Panc1 (cell line): ENCODE measurements around the gene RAB11FIP3.

Experiments used
- POLR2AphosphoS5 ChIP-seq: IDR thresholded peaks from 2 replicates; pipeline ENCODE4 v1.6.1; 2012; ENCODE audit warnings: mild to moderate bottlenecking, low read depth, low read length, moderate library complexity
- REST ChIP-seq, 2 experiments: IDR thresholded peaks; 2 replicates each; pipeline ENCODE4 v1.6.1; 2011 to 2012; ENCODE audit warnings: low read depth in 2 of 2, control low read depth in 1 of 2, low read length in 1 of 2, mild to moderate bottlenecking in 1 of 2, moderate library complexity in 1 of 2; ENCODE audit not compliant: insufficient read depth in 1 of 2
- TCF7L2 ChIP-seq: IDR thresholded peaks from 2 replicates; pipeline ENCODE4 v1.6.1; 2011; ENCODE audit warnings: mild to moderate bottlenecking, low read depth, low read length, inconsistent platforms
- TF ChIP-seq, protein P1 (sequence below): fragments of 450-650 bp; IDR thresholded peaks from 2 replicates; pipeline ENCODE4 v1.5.1; 2017; ENCODE audit warnings: mild to moderate bottlenecking

GRCh38 chr16:560701-561412, 135.4 kb downstream of the RAB11FIP3 start:
- TF ChIP-seq, protein P1, sequence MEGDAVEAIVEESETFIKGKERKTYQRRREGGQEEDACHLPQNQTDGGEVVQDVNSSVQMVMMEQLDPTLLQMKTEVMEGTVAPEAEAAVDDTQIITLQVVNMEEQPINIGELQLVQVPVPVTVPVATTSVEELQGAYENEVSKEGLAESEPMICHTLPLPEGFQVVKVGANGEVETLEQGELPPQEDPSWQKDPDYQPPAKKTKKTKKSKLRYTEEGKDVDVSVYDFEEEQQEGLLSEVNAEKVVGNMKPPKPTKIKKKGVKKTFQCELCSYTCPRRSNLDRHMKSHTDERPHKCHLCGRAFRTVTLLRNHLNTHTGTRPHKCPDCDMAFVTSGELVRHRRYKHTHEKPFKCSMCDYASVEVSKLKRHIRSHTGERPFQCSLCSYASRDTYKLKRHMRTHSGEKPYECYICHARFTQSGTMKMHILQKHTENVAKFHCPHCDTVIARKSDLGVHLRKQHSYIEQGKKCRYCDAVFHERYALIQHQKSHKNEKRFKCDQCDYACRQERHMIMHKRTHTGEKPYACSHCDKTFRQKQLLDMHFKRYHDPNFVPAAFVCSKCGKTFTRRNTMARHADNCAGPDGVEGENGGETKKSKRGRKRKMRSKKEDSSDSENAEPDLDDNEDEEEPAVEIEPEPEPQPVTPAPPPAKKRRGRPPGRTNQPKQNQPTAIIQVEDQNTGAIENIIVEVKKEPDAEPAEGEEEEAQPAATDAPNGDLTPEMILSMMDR: no peak
- TF ChIP-seq POLR2AphosphoS5: no peak
- TF ChIP-seq TCF7L2: no peak
- no peak for TF ChIP-seq REST (IDR thresholded peaks at IDR 0.05; ENCODE audit: insufficient read depth in 1 of 2, low read depth in 2 of 2, low read length in 1 of 2)
